Stimulated activated CD4-positive, alpha-beta T cell treated with anti-CD3 and anti-CD28 coated beads, Interleukin-1b, Interleukin-23, amount 100 ng/mL, for 48 hours (primary cell): ENCODE results near the gene PVRIG.
"Not testable (repeated sequence)": the region's sequence is repeated elsewhere in the genome, so short reads cannot be mapped to it uniquely, and the experiment has no call there.

Experiments
- DNase-seq: peaks from one replicate; pipeline ENCODE4 v3.0.0-alpha.2; 2020

The PVRIG gene

DNA sequence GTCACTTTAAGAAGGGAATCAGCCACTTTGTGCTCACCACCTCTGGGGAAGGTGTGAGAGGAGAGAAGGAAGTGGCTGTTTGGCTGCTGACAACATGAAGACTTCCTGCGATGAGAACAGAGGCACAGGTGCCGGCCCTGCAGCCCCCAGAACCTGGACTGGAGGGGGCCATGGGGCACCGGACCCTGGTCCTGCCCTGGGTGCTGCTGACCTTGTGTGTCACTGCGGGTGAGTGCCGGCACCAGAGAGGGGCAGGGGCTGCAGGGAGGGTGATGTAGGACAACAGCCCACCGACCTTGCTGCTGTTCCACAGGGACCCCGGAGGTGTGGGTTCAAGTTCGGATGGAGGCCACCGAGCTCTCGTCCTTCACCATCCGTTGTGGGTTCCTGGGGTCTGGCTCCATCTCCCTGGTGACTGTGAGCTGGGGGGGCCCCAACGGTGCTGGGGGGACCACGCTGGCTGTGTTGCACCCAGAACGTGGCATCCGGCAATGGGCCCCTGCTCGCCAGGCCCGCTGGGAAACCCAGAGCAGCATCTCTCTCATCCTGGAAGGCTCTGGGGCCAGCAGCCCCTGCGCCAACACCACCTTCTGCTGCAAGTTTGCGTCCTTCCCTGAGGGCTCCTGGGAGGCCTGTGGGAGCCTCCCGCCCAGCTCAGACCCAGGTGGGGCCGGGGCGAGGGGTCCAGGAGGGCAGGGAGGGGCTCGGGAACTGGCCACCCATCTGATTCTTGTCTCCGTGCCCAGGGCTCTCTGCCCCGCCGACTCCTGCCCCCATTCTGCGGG is at the start of gene PVRIG:
PVRIG (plus strand) TSS at position 149 of the 785 bp plus-strand sequence; CDS start at position 171, 22 bp downstream.
- DNase-seq = peak; percentile 24

DNA sequence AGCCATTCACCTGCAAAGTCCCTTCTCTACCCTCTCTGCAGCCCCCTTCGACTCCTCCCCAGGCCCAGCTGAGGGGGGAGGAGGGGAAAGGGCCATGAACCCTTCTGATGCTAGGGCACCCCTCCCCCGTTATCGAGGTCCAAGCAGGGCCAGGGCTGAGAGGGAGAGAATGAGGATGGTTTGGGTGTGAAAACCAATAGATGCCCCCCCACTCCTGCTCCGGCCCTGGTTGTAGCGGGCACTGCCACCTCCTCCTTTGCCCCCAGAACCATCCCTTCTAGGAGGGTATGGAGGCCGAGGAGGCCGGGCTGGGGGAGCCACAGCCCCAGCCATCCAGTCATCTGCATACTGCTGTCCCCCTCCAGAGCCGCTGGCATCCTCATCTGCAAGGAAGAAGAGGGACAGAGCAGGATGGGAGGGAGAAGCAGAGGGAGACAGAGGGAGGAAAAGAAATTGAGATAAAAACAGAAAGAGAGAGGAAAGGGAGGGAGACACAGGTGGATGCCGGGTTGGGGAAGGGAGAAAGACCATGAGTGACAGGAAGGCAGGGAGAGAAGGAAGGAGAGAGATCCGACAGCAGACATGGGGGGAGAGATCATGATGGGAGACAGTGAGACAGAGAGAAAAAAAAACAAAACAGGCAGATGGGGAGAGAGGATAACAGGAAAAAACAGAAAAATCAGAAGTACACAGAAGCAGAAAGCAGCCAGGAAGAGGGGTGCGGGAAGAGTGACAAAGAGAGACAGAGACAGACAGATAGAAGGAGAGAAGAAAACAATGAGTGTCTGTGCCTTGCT is 49.5 kb upstream of the PVRIG start:
- no peak for DNase-seq

DNA sequence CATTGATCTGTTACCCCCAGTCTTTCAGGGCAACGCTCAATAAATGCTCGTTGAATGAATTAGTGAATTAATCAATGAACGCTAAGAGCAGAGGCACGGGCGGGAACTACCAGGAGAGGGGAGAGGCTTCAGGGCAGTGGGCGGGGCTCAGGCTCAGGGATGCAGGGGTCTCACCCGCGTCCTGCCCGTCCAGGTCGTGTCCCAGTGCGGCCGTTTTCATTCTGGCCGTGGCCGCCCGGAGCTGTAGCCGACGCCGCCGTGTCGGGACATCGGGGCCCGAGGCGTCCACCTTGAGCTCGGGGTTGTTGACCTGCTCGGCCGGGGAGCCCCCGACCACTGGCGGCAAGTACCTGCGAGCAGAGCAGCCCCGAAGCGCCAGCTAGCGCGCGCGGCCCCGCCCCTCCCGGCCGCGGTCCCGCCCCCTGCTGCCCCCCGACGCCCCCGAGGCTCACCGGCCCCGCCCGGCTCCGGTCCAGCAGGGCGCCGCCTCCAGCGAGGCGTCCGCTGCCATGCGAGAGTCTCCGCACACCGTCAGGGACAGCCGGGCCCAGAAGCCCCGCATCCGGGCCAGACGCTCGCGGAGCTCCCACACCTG is 48.6 kb upstream of the PVRIG start:
- no peak for DNase-seq

DNA sequence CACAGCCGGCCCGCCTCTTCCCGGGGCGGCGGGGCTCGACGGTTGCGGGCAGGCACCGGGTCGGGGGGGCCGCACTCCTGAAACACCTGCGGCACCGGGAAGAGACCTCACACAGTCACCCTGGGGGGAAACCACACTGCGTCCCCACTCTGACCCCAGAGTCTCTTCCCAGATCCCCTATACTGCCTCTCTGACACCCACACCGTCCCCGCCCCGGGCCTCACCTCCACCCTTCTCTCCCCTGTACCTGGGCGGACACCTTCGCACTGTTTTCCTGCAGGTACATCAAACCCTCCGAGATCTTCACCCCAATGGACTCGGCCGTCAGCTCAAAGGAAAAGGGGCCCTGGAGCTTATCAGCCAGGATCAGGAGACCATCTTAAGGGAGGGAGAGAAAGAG is 47.9 kb upstream of the PVRIG start:
- no peak for DNase-seq

DNA sequence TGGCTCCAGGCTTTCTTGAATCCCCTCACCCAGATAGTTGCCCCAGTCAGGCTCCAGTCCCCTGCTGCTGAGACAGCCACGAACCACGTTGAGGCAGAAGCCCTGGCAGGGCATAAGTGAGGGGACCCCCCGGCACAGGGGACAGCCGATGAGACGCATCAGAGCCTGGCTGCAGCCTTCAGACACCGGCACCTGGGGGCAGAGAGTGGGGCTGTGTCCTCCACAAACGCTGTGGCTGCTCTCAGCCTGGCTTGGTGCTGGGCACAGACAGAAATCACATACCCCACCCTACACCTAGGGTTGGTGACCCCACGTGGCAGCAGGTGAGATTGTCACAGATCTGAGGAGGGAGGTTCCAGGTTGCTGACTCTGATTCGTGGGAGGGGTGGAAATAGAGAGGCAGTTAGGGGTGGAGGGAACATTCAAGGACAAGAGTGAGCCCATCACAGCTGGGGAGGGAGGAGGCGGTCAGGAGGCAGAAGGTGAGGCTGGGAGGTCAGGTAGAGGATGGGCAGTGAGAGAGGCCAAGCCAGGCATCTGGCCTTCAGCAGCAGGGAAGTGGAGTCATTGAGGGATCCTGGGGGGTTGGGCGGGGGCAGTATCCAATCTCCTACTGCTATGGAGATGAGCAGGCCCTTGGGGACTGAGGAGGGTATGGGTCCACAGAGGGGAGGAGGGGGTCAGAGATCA is 45.8 kb upstream of the PVRIG start:
- DNase-seq = no peak

DNA sequence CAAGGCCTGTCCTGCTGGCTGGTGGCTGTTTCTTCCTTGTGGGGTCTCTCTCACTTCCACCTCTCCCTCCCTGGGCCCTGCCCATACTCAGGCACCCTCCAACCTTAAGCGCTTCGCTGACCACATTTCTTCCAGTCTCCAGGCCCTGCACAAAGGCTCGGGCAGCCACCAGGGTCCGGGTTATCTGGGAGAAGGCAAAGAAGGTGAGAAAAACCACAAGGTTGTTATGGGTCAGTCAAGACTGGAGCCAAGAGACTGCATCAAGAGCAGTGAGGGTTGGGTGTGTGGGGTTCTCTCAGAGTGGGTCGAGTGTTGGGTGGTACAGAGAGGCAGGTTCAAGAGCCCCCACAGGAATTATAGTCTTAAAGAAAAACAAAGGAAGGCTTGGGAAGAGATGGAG is 45.2 kb upstream of the PVRIG start:
- no peak for DNase-seq

DNA sequence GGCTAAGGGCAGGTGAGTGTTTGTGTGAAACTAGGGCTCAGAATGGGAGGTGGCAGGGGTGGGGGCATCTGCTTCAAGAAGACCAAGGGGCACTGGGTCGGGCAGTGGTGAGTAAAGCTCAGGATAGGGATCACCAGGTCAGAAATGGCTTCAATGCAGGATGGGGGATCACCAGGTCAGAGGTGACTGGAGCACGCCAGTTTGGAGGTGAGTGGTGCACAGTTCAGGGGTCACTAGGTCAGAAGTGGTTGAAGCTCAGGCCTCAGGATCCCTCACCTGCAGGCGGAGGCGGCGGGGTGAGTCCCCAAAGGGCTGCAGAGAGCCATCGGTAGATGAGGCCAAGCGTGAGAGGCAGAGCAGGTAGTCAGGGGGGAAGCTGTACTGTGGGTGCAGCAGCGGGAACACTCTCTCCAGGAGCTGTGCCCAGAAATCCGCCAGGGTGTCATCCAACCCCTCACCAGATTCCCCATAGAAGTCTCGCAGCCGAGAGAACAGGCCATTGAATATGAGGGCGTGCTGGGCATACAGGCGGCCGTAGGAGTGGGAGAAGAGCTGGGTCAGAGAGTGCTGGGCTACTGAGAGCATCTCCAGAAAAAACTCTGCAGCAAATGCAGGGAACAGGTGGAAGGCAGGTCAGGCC is 44.3 kb upstream of the PVRIG start:
- DNase-seq = no peak

DNA sequence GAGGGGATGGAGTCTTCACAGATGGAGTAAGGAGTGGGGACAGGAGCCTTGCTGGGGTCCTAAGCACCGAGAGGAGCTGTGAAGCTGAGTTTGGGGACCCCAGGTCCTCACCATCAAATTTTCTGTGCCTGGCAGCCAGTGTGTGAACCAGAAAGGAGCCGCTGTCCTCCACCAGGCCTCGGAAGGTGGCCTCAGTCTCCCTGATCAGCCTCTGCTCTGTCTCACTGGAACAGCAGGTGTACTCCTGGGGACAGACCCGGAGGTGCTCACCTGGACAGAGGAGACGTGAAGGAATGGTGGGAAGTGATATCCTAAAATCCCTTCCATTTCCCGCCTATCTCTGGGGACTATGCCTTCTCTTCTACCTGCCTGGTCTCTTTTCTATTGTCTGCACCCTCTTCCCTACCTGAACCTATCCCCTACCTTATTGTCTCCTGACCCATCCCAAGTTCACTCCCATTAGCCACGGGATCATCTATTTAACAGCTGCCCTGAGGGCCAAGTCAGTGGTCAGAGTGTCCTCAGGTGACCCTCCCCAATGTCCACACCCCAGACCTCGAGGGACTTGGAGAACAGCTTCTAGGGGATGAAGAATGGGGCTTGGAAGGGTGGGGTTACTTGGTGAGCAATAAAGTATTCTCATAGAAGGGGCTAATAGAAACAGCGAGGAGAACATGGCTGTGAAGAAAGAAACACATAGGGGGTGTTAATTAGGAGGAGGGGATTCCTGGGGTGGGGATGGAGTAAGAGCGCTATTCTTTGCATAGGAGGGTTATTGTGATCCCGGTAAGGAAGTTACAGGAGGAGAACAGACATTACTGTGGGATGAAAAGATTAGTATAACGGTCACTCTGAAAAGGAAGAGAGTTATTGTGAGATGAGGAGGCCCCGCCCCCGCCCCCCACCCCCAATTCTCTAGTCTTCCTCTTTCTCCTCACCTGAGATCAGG is 43.4 kb upstream of the PVRIG start:
- no peak for DNase-seq

DNA sequence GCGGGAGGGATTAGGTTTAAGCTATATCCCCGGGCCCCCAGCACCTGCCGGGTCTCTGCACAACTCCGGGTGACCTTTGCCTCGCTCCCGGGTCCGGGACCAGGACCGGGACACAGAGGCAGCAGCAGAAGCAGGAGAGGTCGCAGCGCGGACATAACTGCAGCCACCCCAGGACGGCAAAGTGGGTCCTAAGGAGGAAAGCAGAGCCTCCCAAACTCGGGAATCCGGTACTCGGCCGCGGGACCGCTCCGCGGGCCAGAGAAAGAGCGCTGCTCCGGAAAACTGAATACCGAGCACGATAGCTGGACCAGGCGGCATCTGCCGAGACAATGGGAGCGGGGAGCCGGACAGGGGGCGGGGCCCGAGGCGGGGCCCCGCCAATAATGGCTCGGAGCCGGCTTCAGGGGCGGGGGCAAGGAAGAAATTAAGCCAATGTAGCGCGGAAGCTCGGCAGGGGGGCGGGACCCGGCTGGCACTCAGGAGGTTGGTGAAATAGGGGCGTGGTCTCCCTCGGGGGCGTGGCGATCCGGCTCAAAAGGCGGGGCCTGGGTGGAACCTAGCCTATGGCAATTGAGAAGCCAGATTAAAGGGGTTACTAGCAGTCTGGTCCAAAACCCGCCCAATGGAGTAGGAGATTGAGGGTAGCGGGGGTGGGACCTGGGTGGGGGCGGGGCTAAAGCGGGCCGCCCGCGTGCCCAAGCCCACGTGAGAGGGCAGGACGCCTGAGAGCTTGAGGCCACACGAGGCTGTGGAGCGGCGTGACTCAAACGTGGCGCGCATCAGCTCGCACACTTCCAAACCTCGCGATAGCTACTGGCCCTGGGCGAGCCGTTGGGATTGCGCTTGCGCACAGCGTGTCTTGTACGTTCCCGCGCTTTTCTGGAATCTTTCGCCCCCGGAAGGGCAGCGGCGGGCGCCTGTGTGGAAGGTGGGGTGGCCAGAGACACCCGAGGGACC is 42.4 kb upstream of the PVRIG start, which contains the start of the genes GPC2 and STAG3:
GPC2 (minus strand) TSS at position 337 of the 957 bp plus-strand sequence; CDS start at position 155, 182 bp downstream.
STAG3 (plus strand) TSS at position 874 of the 957 bp plus-strand sequence. CDS start 2,639 bp downstream, outside the sequence.
- peak; percentile 99 for DNase-seq

DNA sequence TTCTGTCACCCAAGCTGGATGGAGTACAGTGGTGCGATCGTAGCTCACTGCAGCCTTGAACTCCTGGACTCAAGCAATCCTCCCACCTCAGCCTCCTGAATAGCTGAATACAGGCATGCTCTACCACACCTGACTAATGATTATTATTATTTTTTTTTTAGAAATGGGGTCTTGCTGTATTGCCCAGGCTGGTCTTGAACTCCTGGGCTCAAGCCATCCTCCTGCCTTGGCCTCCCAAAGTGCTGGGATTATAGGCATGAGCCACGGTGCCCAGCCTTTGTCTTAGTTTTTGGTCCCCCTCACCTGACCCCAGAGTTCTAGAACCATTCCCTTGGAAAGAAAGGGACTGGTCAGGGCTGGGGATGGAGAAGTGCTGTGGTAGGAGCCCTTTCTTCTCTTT is 39.7 kb upstream of the PVRIG start:
- DNase-seq = not testable (repeated sequence)

DNA sequence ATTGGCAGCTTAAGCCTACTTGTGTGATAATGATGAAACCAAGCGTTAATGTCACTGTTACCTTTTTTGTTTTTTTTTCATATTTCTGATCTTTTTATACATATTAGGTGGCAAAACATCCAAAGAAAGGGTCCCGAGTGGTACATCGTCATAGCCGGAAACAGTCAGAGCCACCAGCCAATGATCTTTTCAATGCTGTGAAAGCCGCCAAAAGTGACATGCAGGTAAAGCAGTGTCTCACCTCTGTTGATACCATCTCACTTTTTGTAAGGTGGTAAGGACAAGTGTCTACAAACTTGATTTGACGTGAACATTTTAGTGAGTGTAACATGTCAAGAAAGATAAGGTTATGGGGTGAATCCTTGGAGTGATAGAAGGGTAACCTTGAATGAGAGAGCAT is 37.1 kb upstream of the PVRIG start:
- DNase-seq = not testable (repeated sequence)

DNA sequence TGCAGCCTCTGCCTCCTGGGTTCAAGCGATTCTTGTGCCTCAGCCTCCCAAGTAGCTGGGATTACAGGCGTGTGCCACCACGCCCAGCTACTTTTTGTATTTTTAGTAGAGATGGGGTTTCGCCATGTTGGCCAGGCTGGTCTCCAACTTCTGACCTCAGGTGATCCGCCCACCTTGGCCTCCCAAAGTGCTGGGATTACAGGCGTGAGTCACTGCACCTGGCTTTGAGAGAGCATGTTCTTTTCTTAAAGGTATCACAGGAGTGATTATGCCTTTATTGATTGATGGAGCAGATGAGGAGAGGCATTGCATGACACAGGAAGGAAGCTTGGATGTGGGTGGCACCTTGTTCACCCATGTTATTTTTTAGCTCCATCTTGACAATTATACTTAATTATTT is 36.7 kb upstream of the PVRIG start:
- not testable (repeated sequence) for DNase-seq

DNA sequence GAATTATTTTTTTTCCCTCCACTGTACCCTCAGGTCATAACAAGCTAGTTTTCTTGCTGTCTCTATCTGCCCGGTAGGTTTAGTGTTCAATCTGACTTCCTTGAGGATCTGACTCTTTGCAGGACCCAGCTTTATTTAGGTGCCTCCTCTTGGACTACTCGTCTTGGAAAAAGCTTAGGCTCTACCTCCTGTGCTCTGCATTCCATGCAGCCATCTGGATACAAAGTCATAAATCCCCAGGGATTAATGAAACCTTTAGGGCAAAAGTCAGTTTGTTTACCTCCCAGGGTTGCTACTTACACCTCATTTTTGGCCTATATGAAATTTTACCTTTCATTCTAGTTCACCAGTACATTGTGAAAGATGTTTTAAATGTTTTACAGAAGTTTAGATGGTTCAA is 34.0 kb upstream of the PVRIG start:
- DNase-seq = no peak

DNA sequence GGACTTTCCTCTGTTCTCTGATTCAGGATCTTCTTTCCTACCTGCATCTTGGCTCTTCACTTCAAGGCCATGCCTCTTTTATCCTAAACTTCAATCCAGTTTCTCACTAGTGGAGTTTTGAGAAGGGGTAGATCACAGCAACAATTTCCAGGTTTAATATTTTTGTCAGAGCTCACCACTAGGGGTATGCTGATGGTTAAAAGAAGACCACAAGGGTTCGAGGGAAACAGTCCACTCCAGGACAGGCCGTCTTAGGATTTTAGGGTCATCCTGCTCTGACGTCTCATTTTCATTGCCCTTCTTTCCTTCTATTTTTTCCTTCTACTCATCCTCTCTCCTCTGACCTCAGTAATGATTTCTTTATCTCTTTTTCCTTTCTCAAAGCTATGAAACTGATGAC is 30.7 kb upstream of the PVRIG start:
- DNase-seq = no peak

DNA sequence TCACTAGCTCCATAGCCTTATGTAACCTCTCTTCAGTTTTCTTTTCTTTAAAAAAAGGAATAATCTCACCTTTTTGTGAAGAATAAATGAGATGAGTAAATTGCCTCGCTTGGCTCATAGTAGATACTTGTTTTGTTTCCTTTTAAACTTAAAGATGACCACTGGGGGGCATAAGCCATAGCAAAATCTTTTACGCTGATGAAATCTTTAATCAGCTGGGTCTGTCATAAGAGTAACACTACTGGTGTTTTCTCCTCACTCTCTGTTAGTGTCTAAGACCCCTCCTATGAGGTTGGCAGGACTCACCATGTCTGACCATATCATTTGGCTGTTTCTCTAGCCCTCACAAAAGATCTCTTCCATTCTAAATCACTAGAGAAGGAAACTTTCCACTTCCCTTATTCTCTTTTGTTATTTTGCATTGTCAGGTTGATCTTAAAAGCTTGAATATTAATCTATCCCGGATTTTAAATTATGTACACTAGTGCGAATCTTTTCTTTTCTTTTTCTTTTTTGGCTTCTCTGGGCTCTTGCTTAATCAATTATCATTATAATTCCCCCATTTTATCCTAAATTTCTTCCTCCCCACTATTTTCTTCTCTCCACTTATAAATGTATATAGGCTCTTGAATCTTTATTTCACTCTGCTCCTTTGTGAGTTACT is 29.6 kb upstream of the PVRIG start:
- DNase-seq = no peak

DNA sequence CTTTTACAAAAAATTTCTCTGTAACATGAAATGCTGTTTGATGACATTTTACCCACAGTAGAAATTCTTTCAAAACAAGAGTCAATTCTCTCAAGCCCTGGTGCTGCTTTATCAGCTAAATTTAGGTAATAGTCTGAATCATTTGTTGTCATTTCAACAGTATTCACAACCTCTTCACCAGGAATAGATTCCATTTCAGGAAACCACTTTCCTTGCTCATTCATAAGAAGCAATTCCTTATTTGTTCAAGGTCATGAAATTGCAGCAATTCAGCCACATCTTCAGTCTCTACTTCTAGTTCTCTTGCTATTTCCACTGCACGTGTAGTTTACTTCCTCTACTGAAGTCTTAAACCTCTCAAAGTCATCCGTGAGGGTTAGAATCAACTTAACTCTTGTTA is 28.0 kb upstream of the PVRIG start:
- no peak for DNase-seq

DNA sequence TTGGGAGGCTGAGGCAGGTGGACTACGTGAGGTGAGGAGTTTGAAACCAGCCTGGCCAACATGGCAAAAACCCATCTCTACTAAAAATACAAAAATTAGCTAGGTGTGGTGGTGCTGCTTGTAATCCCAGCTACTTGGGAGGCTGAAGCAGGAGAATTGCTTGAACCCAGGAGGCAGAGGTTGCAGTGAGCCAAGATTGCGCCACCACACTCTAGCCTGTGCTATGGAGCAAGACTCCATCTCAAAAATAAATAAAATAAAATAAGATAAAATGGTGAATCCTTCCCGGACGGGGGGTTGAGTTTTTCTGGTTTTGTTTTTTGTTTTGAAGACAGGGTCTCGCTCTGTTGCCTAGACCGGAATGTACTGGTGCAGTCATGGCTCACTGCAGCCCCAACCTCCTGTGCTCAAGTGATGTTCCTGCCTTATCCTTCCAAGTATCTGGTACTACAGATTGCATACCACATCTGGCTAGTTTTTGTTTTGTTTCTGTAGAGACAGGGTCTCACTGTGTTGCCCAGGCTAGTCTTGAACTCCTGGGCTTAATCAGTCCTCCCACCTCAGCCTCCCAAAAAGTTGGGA is 27.4 kb upstream of the PVRIG start:
- DNase-seq = not testable (repeated sequence)

DNA sequence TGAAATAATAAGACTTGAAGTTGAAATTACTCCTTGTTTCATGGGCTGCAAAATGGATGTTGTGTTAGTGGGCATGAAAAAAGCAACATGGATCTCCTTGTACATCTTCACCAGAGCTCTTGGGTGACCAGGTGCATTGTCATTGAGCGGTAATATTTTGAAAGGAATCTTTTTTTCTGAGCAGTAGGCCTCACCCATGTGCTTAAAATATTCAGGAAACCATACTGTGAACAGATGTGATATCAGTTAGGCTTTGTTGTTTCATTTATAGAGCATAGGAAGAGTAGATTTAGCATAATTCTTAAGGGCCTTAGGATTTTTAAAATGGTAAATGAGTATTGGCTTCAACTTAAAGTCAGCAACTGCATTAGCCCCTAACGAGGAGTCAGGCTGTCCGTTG is 26.8 kb upstream of the PVRIG start:
- no peak for DNase-seq

DNA sequence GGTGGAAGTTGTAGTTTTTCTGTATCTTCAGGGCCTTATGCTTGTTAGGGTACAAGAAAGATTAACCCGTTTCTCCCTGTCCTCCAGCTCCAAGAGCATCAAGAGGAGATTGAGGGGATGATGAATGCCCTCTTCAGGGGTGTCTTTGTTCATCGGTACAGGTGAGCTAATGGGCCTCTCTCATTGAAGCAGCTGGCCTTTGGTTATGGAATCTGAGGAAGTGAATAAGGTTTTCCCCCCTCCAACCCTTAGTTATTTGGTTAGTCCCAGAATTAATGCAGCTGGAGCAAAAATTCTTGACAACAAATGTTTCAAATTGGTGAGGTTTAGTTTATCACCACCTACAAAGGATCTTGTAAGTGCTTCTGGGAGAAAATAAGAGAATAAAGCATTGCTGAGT is 24.5 kb upstream of the PVRIG start:
- DNase-seq = no peak
